ENCODE measurements around the gene CPNE6. TPM values are rescaled to one million over a fixed set of nuclear protein-coding genes. Genes with fewer than 3 reads are reported as not detected.

CPNE6 gene
- total RNA-seq, 2 experiments from 2014 or later = not detected

GRCh38 chr14:24072436-24072835 is 1.1 kb downstream of the CPNE6 start:
- no peak for DNase-seq (ENCODE audit: low spot score)
- Histone ChIP-seq H3K36me3 (ENCODE audit: insufficient read depth, low read length) (no peaks in the 10 kb centered on the region), H3K4me1 (ENCODE audit: insufficient read depth, low read length, poor library complexity, severe bottlenecking) (peaks cover 10% of the 10 kb centered on the region), H3K4me3 (ENCODE audit: low read depth, low read length, poor library complexity, severe bottlenecking) (no peak overlapping the region), H2AFZ (ENCODE audit: low read length) (no peak overlapping the region), H3K4me2 (ENCODE audit: low read length) (no peak overlapping the region), H3K79me2 (ENCODE audit: insufficient read depth, low read depth, low read length) (no peaks in the 10 kb centered on the region), H3K27ac (ENCODE audit: low read depth, low read length, poor library complexity, severe bottlenecking) (no peak overlapping the region), H4K20me1 (ENCODE audit: insufficient read depth, low read length) (no peaks in the 10 kb centered on the region), H3K9me2 (ENCODE audit: insufficient read depth, low read length) (no peaks in the 10 kb centered on the region), H3K9me3 (ENCODE audit: low read length) (no peaks in the 10 kb centered on the region)
- POLR2A ChIA-PET = no interaction called here
- CTCF ChIA-PET (ENCODE audit: unreplicated experiment) = no interaction called here
- TF ChIP-seq EZH2phosphoT487 (IDR thresholded peaks at IDR 0.05; ENCODE audit: borderline replicate concordance, low read depth, low read length) = no peak
- no peak for TF ChIP-seq CTCF (conservative IDR thresholded peaks at IDR 0.05; ENCODE audit: low read length)
- no TSS peak for BruUV-seq (replicated peaks)
- intact Hi-C loops (cut with micrococcal nuclease; ENCODE audit: unreplicated experiment) = no loop called here

GRCh38 chr14:24072881-24073877 is 1.8 kb downstream of the CPNE6 start:
- Histone ChIP-seq H3K36me3 (ENCODE audit: insufficient read depth, low read length) (no peaks in the 10 kb centered on the region), H3K9me3 (ENCODE audit: low read length) (no peaks in the 10 kb centered on the region), H2AFZ (ENCODE audit: low read length) (no peak overlapping the region), H3K4me1 (ENCODE audit: insufficient read depth, low read length, poor library complexity, severe bottlenecking) (peaks cover 10% of the 10 kb centered on the region), H3K79me2 (ENCODE audit: insufficient read depth, low read depth, low read length) (no peaks in the 10 kb centered on the region), H3K9me2 (ENCODE audit: insufficient read depth, low read length) (no peaks in the 10 kb centered on the region), H3K27ac (ENCODE audit: low read depth, low read length, poor library complexity, severe bottlenecking) (no peak overlapping the region), H3K4me3 (ENCODE audit: low read depth, low read length, poor library complexity, severe bottlenecking) (no peak overlapping the region), H3K4me2 (ENCODE audit: low read length) (no peak overlapping the region), H4K20me1 (ENCODE audit: insufficient read depth, low read length) (no peaks in the 10 kb centered on the region)
- ChIA-PET POLR2A (no interaction called here), CTCF (ENCODE audit: unreplicated experiment) (no interaction called here)
- intact Hi-C loops (cut with micrococcal nuclease; ENCODE audit: unreplicated experiment) = no loop called here
- BruUV-seq (replicated peaks) = no TSS peak
- TF ChIP-seq CTCF (conservative IDR thresholded peaks at IDR 0.05; ENCODE audit: low read length) (no peak), EZH2phosphoT487 (IDR thresholded peaks at IDR 0.05; ENCODE audit: borderline replicate concordance, low read depth, low read length) (no peak)
- no peak for DNase-seq (ENCODE audit: low spot score)

Data from OCI-LY7 (cell line).